Kidney glomerular epithelial cell (primary cell): ENCODE results near the gene PCDHGA2.
"Not testable (repeated sequence)": the region's sequence is repeated elsewhere in the genome, so short reads cannot be mapped to it uniquely, and the experiment has no call there.

Experiments
- DNase-seq: peaks from one replicate; lab custom pipeline; 2025; lab: John Stamatoyannopoulos, UW

Gene PCDHGA2

DNA sequence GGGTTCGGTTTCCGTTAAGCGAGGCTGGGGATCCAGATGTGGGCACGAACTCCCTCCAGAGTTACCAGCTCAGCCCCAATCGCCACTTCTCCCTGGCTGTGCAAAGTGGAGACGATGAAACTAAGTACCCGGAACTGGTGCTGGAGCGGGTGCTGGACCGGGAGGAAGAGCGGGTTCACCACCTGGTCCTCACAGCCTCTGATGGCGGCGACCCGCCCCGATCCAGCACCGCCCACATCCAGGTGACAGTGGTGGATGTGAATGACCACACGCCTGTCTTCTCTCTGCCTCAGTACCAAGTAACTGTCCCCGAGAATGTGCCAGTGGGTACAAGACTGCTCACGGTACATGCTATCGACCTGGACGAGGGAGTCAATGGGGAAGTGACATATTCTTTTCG, 44.8 kb downstream of the PCDHGA2 start:
- DNase-seq: no peak

GRCh38 chr5:141384471-141385267, 46.1 kb downstream of the PCDHGA2 start:
- no peak for DNase-seq

DNA sequence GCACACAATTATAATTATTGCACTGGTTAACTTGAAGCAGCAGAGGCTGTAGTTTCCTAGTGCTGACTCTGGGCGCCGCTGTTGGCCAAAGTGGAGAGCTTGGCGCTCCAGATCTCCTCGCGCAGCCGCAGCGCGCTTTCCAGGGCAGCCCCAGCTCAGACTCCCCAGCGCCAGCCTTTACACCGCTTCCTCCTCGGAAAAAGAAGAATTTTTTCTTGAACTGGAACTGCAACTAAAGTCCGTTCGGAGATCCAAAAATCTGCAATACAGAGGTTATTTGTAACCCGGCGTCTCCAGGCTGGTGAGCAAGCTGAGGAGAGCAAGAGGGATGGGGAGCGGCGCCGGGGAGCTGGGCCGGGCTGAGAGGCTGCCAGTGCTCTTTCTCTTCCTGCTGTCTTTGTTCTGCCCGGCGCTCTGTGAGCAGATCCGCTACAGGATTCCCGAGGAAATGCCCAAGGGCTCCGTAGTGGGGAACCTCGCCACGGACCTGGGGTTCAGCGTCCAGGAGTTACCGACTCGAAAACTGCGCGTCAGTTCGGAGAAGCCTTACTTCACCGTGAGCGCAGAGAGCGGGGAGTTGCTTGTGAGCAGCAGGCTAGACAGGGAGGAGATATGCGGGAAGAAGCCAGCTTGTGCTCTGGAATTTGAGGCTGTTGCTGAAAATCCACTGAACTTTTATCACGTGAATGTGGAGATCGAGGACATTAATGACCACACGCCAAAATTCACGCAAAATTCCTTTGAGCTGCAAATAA, 49.2 kb downstream of the PCDHGA2 start, which contains the start of gene PCDHGB4:
PCDHGB4 (plus strand) TSS at position 142 of the 755 bp plus-strand sequence; CDS start at position 329, 187 bp downstream.
- not testable (repeated sequence) for DNase-seq

DNA sequence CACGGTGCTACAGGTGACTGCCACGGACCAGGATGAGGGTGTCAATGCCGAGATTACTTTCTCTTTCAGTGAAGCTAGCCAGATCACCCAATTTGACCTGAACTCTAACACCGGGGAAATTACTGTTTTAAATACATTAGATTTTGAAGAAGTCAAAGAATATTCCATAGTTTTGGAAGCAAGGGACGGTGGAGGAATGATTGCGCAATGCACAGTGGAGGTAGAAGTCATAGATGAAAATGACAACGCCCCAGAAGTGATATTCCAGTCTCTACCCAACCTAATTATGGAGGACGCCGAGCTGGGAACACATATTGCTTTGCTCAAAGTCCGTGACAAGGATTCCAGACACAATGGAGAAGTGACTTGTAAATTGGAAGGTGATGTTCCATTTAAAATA, 50.1 kb downstream of the PCDHGA2 start:
- DNase-seq: no peak

DNA sequence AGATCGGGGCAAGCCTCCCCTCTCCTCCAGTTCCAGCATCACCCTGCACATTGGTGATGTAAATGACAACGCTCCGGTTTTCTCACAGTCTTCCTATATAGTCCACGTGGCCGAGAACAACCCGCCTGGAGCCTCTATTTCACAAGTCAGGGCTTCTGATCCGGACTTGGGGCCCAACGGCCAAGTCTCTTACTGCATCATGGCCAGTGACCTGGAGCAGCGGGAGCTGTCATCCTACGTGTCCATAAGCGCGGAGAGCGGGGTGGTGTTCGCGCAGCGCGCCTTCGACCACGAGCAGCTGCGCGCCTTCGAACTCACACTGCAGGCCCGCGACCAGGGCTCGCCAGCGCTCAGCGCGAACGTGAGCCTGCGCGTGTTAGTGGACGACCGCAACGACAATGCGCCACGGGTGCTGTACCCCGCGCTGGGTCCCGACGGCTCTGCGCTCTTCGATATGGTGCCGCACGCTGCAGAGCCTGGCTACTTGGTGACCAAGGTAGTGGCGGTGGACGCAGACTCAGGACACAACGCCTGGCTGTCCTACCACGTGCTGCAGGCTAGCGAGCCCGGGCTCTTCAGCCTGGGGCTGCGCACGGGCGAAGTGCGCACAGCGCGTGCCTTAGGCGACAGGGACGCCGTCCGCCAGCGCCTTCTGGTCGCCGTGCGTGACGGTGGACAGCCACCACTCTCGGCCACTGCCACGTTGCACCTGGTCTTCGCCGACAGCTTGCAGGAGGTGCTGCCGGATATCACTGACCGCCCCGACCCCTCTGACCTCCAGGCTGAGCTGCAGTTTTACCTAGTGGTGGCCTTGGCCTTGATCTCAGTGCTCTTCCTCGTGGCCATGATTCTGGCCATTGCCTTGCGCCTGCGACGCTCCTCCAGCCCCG, 50.8 kb downstream of the PCDHGA2 start:
- DNase-seq: no peak

GRCh38 chr5:141392429-141393198, 54.1 kb downstream of the PCDHGA2 start, which contains the start of gene PCDHGA8:
Gene PCDHGA8, plus strand, starts transcription at chr5:141392633. Its CDS starts 181 bp downstream, at chr5:141392814.
- no peak for DNase-seq
